ENCODE measurements around the gene MAT2B. TPM values are rescaled to one million over a fixed set of nuclear protein-coding genes. Genes with fewer than 3 reads are reported as not detected.

MAT2B gene
- total and polyA plus RNA-seq, 2 of the 8 experiments (the other 6 are each of a cell fraction or from before 2014, with no cell fraction given): 33.9 to 65.2 TPM

- TF ChIP-seq USF2 (IDR thresholded peaks at IDR 0.05; ENCODE audit: low read length): no peak
- TF ChIP-seq SAP30 (IDR thresholded peaks at IDR 0.05; ENCODE audit: insufficient read depth, insufficient replicate concordance, low read length): peak; percentile 95
- peak; percentile 81; the same call in 1 of the 2 replicates for TF ChIP-seq TAF1 (IDR thresholded peaks at IDR 0.05; ENCODE audit: low read depth, low read length)
- no peak for TF ChIP-seq RFX5 (IDR thresholded peaks at IDR 0.05; ENCODE audit: borderline replicate concordance, low read depth, low read length)
- no peak for TF ChIP-seq HDAC6 (IDR thresholded peaks at IDR 0.05; ENCODE audit: low read depth, low read length)
- peak; percentile 31; the same call in 1 of the 2 replicates for TF ChIP-seq SP2 (IDR thresholded peaks at IDR 0.05; ENCODE audit: low read length)
- TF ChIP-seq TBP (IDR thresholded peaks at IDR 0.05; ENCODE audit: low read depth, low read length): peak; percentile 77
- TF ChIP-seq EP300 (IDR thresholded peaks at IDR 0.05; ENCODE audit: borderline replicate concordance in 1 of 2, low read depth in 2 of 2, low read length in 2 of 2): no peak
- peak; percentile 86 for TF ChIP-seq POLR2AphosphoS5 (IDR thresholded peaks at IDR 0.05; ENCODE audit: low read depth, low read length)
- TF ChIP-seq TEAD4 (IDR thresholded peaks at IDR 0.05; ENCODE audit: low read depth, low read length): 0 out of 2 replicates have a peak, but pooled peaks have one; percentile 8
- no peak for TF ChIP-seq ZNF274 (IDR thresholded peaks at IDR 0.05; ENCODE audit: borderline replicate concordance, extremely low read depth, low read length)
- peak; percentile 77 for TF ChIP-seq TAF7 (optimal IDR thresholded peaks at IDR 0.05; ENCODE audit: borderline replicate concordance, low read depth, low read length)
- 0 out of 2 replicates have a peak, but pooled peaks have one; percentile 8 for TF ChIP-seq CHD1 (IDR thresholded peaks at IDR 0.05; ENCODE audit: low read depth, low read length)
- no peak for TF ChIP-seq TCF12 (IDR thresholded peaks at IDR 0.05; ENCODE audit: low read depth, low read length)
Measured at GRCh38 chr5:163460562-163461171, 44.8 kb upstream of the MAT2B start, which contains the start of gene HMMR (continued).
